ENCODE measurements around the gene ITGAL.

DNA sequence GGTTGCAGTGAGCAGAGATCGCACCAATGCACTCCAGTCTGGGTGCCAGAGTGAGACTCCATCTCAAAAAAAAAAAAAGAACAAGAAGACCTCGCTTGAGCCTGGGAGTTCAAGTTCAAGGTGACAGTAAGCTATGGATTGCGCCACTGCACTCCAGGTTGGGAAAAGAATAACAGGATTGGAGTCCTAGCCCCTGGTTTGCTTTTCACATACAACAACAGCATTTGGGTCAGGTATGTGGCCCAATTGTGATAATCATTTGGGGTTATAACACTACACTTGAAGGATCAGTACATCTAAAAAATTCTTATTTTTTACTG, 23.5 kb upstream of the ITGAL start:
- TF ChIP-seq, protein P1, sequence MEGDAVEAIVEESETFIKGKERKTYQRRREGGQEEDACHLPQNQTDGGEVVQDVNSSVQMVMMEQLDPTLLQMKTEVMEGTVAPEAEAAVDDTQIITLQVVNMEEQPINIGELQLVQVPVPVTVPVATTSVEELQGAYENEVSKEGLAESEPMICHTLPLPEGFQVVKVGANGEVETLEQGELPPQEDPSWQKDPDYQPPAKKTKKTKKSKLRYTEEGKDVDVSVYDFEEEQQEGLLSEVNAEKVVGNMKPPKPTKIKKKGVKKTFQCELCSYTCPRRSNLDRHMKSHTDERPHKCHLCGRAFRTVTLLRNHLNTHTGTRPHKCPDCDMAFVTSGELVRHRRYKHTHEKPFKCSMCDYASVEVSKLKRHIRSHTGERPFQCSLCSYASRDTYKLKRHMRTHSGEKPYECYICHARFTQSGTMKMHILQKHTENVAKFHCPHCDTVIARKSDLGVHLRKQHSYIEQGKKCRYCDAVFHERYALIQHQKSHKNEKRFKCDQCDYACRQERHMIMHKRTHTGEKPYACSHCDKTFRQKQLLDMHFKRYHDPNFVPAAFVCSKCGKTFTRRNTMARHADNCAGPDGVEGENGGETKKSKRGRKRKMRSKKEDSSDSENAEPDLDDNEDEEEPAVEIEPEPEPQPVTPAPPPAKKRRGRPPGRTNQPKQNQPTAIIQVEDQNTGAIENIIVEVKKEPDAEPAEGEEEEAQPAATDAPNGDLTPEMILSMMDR (IDR thresholded peaks at IDR 0.05), result no peak
- TF ChIP-seq POLR2A (IDR thresholded peaks at IDR 0.05), result no peak
